AG08396 (cell line): ENCODE results near the gene STRA6.

Experiments
- DNase-seq: peaks from one replicate; pipeline ENCODE4 v3.0.0; 2012; ENCODE audit warnings: low spot score, mixed read lengths

The STRA6 gene

DNA sequence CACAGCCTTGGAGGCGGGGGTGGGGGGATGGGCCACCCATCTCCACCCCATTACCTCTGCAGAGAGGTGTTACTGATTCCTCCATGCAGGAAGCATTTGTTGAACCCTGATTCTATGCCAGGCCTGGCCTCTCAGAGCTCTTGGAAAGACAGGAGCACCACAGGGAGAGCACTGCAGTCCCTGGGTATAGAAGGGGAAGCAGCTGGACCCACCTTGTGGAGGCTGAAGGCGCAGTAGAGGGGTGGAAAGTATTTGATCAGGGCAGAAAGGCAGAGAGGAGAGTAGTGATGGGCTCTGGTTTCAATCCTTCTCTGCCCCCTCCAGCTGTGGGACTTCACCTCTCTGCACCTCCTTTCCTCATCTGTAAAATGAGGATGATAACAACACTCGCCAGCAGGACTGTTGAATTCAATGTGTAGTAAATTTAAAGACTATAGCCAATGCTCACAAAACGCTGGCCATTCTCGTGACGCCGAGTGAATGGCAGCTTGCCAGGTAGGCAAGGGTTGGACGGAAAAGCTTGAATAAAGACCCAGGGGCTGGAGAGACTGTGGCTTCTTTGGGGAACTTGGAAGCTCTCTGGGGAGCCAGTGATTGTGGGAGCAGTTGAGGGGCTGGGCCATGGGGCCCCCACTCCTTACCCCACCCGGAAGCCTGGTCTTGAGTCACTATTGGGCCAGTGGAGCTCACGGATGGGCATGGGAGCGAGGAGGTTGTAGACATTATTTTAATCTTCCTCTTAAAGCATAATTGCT is 25.6 kb upstream of the STRA6 start:
- DNase-seq: no peak

DNA sequence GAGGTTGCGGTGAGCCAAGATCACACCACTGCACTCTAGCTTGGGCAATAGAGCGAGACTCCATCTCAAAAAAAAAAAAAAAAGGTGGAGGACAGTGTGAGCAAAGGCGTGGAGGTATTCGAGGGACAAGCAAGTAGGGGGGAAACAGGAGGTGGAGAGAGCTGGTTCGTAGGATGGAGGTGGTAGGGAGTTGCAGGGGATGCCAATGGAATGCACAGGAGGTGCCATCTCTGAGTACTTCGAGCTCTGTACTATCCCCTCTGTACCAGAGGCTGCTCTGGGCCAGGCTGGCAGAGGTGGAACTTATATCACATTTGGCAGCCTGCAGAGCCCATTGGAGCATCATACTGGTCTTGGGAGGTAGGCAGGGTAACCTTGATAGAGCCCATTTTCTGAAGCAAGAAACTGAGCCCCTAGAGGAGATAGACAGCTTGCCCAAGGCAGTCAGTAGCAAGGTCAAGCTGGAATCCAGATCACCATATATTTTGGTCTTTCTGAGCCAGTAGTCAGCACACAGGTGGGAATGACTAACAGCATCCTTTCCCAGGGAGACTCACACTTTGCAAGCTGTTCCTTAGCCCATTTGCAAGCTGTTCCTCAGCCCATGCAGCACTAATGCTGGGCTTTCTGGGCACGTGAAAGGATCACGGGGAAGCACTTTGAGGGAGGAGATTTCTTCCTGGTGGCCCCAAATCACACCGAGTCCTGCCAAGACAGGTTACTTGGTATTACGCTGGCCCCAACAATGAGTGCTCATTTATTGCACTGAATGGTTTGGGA is 24.4 kb upstream of the STRA6 start:
- no peak for DNase-seq

DNA sequence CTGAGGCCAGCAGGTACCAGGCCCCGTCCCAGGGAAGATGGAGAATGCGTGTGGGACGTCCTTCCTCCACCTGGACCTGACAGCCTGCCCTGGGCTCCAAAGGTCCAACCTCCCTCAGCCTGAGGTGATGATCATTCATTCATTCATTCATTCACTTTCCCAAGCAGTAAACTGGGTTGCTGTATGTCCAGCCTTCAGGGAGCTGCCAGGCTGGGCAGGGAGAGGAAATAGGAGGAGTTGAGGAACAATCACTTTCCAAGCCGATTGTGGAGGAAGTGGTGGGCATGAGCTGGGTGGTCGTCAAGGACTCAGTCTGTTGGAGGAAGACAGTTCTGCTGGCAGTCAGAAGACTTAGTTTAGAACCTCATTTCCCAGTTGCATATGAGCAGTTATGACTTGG is 23.3 kb upstream of the STRA6 start:
- no peak for DNase-seq

DNA sequence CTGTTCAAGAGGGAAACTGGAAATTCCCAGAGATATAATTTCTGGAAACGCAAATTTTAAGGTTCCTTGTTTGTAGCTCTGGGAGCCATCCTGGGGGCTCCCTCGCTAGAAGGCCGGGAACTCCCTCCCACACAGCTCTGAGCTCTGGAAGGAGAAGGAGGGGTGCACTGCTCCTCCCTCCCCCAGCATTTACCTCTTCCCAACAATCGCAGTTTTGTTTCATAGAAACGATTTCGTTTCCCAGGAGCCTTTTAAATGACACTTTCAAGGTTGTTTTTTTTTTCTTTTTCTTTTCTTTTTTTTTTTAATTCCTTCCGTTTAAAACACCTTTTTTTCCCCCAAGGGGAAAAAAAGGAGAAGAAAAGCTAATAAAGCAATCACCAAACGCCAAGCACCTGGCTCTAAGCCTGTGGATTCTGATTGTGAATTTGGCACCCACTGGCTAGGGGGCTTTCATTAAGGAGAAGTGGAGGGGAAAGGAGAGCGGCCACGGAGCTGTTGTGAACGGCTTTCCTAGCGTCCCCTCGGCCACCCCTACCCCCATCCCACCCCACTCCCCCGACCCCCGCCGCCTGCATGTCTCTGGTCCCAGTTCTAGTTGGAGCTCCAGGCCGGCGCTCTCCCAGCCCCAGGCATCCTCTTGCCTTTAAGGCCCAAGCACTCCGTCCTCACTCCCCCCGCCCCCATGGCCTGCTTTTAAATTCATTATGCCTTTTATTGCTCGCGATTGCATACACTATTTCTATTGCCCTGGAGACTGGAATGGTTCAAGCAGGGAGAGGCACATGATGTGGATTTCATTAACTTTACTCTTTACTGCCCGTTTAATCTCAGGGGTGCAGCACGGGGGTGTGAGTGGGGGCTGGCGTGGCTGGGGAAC is 19.9 kb upstream of the STRA6 start:
- DNase-seq: no peak

DNA sequence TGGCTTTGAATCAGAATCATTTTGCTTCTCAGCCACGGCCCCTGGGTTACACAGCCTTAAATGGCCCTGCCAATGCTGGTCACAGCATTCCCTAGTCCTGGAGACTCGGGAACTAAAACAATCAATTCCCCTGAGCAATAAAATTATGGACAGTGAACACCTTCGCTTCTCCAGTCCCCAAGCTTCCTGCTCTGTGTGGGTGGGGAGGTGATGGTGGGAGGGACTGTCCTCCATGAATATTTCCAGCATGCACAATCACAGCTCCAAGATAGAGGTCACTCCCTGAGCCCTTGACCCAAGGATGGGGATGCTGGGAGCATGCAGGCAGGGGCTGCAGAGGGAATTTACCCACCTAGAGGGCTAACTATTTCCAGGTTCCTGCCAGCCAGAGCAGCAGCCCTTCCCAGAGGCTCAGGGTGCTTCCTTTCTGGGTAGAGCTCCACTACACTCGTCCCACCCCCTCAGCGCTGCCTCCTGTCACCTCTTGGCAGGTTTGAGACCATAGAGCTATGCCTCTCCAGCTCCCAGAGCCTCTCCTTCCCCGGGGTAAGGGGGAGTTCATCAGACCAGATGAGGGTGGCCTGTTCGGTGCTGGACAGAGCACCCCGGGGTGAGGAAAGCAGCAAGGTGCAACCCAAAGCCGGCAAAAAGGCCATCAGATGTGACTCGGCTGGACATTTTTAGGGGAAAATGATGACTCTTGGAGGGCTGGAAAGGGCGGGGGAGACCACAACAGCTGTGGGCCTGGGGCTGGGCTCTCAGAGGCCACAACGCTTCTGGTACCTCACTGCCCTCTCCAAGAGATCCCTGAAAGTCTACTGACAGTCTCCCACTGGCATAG is 19.0 kb upstream of the STRA6 start:
- DNase-seq: no peak

DNA sequence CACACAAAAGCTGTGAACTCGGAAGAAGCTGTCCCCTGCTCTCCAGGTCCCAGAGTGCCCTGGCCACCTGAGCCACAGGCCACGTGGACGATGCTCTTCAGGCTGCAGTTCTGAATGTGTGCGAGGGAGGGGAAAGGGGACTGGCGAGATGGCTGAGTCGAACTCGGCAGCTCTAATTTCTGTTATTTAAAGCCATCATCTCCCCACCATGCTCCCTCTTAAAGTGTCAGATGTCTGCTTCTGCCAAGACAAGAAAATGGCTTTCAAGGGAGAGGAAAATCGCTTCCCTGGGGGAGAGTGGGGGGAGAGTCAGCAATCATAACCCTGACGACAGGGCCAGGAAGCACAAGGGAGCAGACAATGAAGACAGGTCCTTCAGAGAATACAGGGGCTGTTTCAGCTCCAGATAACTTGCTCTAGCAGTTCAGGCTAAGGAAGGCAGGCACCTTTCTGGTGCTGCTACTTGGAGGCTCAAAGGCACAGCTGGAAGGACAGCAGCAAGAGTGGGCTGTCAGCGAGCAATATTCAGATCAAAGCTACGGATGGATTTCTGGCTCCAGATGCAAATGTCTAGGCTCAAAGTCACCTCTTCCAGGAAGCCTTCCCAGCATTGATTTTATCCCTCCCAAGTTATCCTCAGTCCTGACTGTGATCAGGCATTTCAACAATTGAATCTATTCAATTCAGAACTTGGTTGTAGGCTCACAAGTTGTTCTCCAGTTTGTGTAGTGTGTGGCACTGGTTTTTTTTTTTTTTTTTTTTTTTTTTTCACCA is 18.1 kb upstream of the STRA6 start:
- no peak for DNase-seq

DNA sequence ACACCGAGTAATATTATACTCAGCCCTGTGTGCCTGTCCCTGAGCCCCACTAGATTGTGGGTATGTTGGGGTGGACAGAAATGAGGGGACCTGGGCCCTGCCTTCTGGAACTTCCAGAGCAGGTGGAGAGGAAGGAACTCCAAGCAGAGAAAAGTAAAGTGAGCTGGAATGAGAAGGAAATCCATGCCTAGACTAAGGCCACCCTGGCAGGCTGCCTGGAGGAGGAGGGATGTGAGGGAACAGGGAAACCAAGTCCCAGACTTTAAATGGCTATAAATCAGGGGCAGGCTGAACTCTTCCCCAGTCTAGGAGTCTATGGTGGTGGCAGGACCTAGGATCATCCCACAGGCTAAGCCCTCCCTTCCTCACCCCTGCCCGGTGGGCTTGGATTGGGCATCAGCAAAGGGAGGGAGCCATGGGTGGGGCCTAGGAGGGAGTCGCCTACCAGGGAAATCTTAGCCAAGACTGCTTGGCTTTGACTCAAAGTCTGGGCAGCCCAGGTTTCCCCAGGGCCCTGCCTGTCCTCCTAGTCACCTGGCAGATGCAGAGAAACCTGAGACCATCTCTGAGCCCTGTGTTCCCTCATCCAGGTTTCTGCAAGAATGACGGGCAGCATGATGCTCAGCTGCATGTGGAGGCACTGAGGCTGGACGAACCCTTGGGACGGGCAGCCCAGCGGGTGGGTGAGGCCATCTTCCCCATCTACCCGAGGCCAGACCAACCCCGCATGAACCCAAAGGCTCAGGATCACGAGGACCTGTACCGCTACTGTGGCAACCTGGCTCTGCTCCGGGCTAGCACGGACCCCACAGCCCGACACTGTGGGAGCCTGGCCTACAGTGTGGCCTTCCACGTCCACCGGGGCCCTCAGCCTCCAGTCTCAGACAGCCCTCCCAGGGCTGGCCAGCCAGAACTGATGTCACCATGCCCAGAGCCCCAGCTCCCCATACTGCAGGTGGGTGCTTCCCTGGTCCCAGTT is 15.6 kb upstream of the STRA6 start:
- no peak for DNase-seq

DNA sequence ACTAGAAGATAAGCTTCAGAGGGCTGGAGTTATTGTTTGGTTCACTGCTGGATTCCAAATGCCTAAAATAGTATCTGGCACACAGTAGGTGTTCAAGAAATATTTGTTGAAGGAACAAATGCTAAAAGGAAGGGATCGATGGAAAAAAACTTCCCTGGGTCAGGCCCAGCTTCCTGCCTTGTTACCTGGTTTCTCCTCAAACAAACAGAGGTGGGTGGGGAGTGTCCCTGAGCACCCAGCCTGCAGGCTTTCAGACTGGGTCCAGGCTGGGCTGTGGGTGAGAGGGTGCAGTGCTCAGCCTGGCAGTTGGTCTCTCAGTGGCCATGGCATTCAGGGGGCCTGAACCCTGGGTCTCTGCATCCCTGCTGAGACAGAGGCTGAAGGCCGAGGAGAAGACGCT is 14.4 kb upstream of the STRA6 start:
- no peak for DNase-seq

DNA sequence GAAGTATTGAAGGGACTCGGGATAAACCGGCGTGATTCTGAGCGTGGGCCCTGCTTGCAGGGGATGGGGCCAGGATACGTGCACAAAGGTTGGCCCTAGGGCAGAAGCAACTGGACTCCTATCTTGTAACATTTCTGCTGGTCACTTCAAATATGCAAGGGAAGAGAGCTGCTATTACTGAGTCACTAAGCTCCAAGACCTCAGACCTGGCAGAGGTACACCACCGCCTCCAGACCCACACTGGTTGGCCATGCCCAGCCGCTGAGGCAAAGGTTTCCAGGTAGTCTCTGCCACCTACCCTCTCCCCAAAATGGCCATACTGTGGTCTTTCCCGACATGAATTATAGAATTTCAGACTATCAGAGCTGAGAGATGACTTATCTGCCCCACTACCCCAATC is 13.4 kb upstream of the STRA6 start:
- DNase-seq: no peak

DNA sequence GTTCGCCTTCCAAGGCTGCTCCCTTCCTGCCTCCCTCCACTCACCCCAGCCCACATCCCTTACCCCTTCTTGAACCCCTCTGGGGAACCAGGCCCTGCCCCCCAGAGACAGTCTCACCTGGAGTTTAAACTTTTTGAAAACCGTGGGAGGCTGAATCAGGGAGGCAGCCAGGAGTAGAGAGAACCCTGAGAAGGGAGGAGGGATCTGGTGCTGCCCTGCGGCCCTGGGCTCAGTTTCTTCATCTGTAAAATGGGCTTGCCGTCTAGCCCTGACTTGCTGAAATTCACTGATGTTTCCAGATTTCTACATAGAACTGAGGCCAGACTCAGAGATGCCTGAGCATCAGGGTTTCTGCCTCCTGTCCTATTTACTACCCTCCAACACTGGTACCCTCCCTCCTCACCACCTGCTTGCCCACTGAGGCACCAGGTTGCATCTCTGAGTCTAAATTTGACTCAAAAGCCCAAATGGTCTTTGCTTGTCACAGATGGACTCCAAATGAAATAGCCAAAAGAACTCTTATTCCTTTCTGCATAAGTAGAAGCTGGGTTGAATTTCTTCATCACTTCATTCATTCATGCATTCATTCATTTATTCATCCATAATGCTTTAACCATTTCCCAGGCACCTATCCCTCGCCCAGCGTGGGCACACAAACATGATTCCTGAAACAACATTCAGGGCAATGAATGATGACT is 11.9 kb upstream of the STRA6 start:
- no peak for DNase-seq

DNA sequence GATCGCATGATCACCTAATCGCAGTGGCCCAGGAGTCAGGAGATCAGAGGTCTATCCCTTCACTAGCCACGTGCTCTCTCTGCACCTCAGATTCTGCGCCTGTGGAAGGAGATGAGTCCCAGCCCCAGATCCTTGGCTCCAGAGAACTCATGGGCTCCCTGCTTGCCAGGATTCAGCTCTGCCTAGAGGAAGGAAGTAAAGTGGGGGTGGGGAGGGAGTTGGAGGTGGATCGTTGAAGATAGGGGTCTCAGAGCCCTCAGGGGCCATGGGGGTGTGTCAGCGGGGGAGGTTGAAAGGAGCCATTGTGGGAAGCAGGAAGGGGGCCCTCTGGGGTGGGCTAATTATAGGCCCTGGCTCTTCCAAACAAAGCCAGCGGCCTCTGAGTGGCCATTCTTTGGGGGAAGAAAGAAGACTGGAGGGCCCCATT is 11.3 kb upstream of the STRA6 start:
- no peak for DNase-seq

DNA sequence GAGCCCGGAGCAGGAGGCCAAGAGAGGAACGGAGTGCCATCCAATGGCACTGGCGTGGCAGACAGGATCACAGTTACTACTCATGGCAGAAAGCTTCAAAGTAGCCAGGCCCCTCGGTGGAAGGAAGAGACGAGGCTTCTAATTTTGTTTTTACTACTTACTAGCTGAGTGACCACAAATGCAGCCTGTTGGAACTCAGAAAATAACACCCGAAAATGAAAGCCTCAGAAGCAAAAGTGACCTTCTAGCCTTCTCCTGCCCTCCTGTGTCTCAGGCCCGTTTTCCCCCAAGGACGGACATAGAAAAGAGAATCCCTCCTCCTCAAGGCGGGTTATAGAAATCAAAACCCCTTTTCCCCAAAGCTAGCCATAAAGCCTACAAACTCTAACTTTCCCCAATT is 9.9 kb upstream of the STRA6 start:
- no peak for DNase-seq

DNA sequence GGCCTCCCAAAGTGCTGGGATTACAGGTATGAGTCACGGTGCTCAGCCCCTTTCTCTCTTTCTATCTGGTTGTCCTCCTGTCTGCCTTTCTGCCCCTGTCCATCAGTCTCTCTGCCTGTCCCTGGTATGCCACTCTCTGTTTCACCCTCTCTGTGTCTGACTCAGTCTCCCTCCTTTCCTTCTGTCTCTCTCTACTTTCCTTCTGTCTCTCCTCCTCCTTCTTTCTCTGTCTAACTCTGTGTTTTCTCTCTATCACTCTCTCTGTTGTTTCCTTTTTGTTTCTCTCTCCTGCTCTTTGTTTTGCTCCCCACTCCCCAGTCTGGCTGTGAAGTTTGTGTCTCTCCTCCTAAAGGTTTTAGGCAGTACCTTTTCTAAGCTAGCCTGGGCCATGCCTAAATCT is 9.1 kb upstream of the STRA6 start:
- no peak for DNase-seq

DNA sequence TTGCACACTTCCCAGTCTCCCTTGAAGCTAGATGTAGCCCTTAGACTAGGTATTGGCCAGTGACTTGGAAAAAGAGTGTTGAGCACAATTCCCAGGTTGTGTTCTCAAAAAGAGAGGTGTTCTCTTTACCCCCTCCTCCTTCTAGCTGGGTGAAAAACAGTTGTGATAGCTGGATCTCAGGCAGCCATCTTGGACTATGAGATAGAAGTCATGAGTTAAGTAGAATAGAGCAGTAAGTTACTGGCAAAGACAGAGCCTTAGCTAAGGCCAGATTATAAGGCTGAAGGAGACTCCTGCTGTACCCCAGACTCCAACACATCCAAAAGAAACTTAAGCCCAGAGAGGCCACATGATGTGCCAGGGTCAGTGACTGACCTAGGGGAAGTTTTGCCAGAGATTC is 8.1 kb upstream of the STRA6 start:
- DNase-seq: no peak

DNA sequence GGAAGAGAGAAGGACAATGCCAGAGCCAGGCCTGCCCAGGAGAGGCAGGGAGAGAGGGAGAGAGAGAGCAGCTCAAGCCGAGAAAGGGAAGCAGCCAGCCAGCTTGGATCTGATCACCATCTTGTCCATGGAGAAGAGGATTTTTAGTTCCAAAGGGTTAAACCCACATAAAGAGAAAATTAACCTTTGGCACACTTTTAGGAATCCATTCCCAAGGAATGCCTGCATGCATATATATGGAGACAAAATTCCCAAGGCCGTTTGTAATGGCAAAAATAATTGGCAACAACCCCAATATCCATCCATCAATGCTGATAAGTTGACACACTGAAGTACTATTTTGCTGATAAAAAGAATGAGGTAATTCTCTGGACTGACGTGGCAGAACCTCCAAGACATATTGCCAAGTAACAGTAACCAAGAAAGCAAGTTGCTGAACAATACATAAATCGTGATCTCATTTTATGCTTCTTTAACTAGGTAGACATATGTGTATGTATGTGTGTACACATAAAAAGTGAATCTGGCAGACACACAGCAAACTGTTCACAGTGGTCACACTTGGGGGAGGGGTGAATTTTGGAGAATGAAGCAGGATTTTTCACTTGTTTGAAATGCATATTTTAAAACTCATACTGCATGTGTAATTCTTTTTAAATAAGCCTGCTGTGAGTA is 7.5 kb upstream of the STRA6 start:
- peak; percentile 53 for DNase-seq

DNA sequence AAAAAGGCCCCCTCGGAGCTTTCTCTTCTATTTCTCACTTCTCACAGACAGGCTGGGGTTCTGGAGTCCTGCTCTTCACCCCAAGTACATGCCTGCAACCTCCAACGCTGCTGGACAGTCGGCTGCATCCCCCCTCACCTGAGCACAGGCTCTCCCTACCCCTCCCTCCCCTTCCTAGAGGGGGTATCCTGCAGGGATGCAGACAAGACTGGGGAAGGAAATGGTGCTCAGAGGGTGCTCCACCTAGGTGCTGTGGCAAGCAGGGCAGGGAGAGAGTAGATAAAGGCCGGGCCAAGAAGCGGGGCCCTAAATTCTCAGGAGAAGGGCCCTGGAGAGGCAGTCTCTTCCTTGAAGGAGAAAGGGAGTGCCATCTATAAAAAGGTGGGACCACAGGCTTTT is 7.0 kb upstream of the STRA6 start:
- DNase-seq: no peak

DNA sequence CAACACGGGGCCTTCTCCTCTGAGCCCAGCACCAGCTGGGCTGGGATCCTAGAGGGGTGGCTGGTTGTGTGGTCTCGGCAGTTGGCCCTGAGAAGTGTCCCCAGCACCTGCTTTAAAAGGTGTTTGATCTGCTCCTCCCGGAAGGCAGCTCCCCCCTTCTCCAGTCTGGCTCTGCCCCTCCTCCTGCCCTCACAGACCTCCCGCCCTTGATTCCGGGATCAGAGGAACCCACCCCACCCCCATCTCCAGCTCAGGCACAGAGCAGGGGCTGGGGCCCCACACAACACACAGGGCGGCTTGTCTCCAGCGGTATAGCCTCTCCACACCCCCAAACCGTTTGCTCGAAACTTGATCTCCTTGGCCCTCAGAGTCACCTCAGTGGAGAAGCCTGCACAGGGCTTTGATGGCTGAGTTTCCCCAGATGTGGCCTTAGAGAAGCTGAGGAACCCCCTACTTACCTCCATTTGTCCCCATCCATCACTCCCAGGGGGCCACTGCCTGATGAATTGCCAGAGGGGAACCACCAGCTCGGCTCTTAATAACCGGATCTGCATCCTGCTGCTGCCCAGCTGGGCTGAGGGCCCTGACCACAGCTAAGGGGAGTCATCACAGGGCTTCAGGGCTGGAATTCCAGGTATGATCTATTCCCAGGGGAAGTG is 6.4 kb upstream of the STRA6 start:
- DNase-seq: no peak

DNA sequence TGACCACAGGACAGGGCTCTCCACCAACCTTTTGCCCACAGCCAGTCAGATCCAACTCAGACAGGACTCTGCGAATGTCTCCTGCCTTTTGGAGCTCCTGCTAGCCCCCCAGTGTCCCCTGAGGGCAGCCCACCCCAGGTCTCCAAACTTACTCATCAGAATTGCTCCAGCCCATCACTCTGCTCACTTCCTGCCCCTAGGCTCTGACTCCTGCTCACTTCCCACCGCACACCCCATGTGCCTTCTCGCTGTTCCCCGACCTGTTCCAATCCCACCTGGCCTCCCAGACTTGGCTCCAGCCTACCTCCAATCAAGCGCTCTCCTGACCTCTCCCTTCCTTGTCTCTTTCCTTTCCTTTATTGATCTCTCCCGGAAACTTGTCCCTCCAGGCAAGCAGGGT is 5.9 kb upstream of the STRA6 start:
- DNase-seq: no peak
